HG03378 (cell line): ENCODE results near the gene HAO1.
"Not testable (repeated sequence)": the region's sequence is repeated elsewhere in the genome, so short reads cannot be mapped to it uniquely, and the experiment has no call there.

Experiments
- ATAC-seq: cut with Tn5 transposase; IDR thresholded peaks from one replicate; pipeline ENCODE4 v1.9.1; 2021; ENCODE audit warnings: mild to moderate bottlenecking, moderate library complexity; ENCODE audit not compliant: unreplicated experiment

The HAO1 gene

GRCh38 chr20:7940341-7940740, at the start of gene HAO1:
Gene HAO1 (minus strand): TSS chr20:7940458. CDS start chr20:7940422, 36 bp downstream.
- ATAC-seq = no peak

DNA sequence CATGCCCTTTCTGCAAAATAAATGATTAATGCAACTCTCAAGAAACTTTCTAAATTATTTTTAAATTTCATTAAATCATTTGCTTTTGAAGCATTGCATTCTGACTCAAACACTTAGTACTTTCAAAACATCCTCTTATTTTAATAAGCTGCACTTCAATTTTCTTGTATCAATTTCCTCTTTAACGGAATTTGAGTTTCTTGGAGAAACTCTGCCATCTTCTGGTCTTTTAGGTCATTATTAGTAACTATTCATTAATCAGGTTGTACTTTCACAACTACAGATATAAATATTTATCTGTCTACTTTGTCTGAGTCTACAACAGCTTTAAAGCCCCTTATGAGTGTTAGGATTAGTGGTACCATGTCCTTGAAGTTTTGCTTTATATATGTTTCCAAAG, 49.1 kb upstream of the HAO1 start:
- ATAC-seq = no peak

- ATAC-seq = no peak
These were observed 45.7 kb upstream of the HAO1 start for GRCh38 chr20:7985916-7986315.

- no peak for ATAC-seq
These were observed 43.9 kb upstream of the HAO1 start for GRCh38 chr20:7984192-7984591.

DNA sequence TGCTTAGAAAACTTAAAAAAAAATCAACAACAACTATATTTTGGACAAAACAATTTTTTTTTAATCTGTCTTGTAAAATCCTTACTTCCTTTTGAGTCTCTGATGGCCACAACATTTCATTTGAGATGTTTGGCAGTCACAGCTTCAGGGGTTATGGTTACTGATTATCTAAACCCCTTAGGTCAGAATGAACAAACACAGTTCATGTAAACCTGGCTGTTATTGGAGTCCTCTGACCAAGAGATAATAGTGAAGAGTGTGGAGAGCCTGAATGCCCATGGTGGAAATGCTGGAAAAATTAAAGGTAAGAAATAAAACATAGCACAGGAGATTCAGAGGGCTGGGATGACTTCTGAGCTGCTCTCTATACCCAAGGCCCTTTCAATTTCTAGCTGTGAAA, 41.1 kb upstream of the HAO1 start:
- ATAC-seq = no peak

DNA sequence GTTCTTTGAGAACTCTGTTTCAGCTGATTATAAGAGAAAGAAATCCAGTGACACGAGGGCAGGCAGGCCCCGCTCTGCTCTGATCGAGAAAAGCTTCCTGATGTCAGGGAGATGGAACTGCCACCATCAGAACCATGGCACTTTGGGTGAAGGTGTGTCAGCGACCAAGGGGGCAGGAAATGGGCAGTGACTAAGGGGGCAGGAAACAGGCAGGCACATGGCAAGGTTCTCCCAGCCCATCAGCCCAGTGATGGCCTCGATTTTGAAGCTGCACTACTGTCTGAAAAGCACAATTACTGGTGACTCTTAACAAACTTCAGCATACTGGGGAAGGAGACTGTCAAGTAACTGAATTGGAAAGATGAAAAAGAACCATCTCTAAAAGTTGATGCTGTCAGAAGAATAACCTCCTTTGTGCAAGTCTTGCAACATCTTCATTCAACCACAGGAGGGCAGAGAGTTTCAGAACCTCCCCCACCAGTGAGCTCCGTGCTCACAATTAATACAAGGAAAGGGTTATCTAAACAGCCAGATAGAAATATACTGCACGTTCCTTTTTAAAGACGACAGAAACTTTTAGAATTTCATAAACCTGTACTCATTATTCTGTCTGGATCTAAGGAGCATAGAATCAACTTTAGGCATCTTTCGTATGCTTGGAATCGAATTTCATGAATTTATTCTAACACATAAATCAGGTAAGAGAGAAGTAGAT, 40.2 kb upstream of the HAO1 start:
- peak; percentile 66 for ATAC-seq

DNA sequence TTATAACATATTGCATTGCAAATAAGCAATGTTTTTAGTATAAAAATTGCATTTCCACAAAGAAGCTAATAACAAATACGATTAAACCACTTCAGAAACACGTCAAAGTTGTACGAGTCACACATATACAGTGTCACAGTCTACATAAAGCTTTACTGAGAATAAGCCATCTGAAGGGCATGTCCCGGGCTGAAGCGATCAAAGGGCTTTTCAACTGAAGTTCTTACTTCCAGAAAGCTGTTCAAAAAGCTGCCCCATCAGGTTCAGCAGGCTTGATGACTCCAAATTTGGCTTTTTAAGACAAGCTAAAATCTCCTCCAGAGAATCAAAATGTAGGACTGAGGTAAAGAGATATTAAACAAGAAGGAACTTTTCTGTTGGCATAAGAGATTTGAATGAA, 37.5 kb upstream of the HAO1 start:
- no peak for ATAC-seq

GRCh38 chr20:7975851-7976414, 35.7 kb upstream of the HAO1 start:
- ATAC-seq = no peak

- ATAC-seq = no peak
These were observed 34.7 kb upstream of the HAO1 start for GRCh38 chr20:7974785-7975435.

- no peak for ATAC-seq
These were observed 31.4 kb upstream of the HAO1 start for GRCh38 chr20:7971536-7972280.

GRCh38 chr20:7967199-7967844, 27.1 kb upstream of the HAO1 start:
- ATAC-seq = no peak

DNA sequence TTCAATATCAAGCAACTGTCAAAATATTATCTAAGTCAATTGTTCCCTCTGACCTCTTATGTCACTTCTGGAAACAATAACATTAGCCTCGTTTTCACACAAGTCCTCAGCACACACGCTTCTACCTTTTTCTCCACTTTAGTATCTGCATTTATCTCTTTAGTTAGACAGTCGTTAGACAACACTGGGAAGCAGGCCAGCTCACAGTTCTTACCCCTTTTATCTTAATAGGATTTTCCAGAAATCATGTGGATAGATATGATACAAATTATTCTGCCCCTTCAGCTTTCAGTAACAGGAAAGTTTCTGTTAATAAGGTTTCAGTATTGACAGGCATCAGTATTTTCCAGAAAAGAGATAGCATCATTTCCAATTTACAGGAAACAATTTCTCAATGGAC, 25.9 kb upstream of the HAO1 start:
- no peak for ATAC-seq

- no peak for ATAC-seq
These were observed 19.2 kb upstream of the HAO1 start for GRCh38 chr20:7959484-7959883.

- not testable (repeated sequence) for ATAC-seq
These were observed 16.3 kb upstream of the HAO1 start for GRCh38 chr20:7956561-7956960.

DNA sequence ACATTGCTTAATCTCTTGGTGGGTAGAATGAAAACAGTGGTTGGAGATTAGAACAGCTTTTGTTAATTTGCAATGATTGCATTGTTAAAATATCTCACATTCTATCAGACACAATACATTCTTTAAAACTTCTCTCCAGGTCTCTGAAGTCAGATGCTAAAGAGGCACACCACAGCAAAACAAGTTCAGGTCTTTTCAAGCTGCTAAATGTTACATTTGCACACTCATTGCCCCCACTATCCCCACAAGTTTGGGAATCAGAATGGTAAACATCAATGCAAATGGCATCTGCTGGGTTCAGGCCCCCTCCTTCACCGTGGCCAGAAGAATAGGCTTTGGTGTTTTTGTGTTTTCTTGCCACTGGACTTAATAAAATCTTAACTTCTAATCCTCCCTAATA, 10.1 kb upstream of the HAO1 start:
- ATAC-seq = no peak

GRCh38 chr20:7943891-7944290, 3.6 kb upstream of the HAO1 start:
- ATAC-seq = no peak

DNA sequence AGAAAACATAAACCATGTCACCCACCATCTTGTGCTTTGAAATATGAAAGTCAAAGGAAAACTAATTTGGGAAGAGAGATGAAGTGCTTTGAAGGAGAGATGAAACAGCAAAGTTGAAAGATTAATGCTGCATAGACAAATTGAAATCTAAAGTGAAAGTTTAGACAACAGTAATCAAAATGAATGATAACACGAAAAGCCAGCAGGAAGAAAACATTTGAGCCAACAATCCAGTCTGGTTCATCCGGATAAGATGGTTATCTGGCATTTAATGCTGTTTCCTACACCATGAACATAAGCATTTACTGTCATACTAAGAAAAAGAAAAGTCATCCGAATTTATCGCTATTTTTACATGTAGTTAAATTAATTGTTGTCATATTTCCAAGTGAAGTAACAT, 595 bp downstream of the HAO1 start:
- ATAC-seq = no peak

DNA sequence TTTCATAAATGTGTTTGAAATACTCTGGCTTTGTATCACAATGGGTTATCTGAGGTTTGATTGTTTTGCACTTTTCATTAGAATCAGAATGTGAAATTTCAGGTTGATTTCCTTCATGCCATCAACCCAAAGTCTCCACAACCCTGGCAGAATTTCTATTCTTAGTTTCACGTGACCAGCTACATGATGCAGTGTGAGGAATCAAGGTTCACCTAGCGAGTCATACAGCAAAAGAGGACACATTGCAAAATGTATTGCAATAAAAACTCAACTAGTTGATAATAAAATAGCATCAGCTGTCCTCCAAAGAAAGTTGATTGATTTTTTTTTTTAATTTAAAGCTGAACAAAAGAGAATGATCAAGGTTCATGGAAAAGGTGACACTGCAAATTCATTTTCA, 2.2 kb downstream of the HAO1 start:
- ATAC-seq = no peak

GRCh38 chr20:7937328-7937727, 2.9 kb downstream of the HAO1 start:
- no peak for ATAC-seq

DNA sequence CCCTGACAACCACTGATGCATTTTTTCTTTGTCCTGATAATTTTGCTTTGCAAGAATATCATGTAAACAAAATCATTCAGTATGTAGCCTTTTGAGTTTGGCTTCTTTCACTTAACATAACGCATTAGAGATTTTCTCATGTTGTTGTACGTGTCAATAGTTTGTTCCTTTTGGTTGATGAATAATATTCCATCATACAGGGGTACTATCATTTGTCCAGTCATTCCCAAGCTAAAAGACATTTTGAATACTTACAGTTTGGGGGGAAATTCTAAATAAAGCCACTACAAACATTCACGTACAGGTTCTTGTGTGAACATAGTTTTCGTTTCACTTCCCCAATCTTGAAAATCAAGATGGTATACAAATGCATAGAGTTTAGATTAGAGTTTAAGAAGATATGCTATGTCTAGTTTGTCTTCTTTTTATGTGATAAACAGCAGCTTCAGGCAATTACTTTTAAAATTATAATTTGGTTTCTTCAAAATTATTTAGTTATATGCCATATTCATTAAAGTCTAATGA, 5.2 kb downstream of the HAO1 start:
- ATAC-seq = peak; percentile 86

- no peak for ATAC-seq
These were observed 6.9 kb downstream of the HAO1 start for GRCh38 chr20:7933346-7933745.
